ENCODE measurements around the gene LEFTY2. TPM values are rescaled to one million over a fixed set of nuclear protein-coding genes. Genes with fewer than 3 reads are reported as not detected.

LEFTY2 gene
- total and polyA plus RNA-seq, 2 of the 4 experiments (the other 2 are of a cell fraction) = not detected

- no peak overlapping the region for H3K4ac ChIP-seq (ENCODE audit: low read depth, low read length)
- no TSS peak for BruUV-seq (replicated peaks)
- no peak overlapping the region for H3K23ac ChIP-seq (ENCODE audit: low read depth, low read length)
- no peak overlapping the region for H4K5ac ChIP-seq (ENCODE audit: low read depth, low read length)
- no peak overlapping the region for H4K8ac ChIP-seq (ENCODE audit: low read depth in 2 of 2, low read length in 2 of 2)
- H3K4me1 ChIP-seq (ENCODE audit: control insufficient read depth, insufficient read depth, low read length) = peaks cover 4% of the 10 kb centered on the region
- no peak overlapping the region for H3K56ac ChIP-seq (ENCODE audit: extremely low read depth, insufficient read depth, low read length)
- H3K9ac ChIP-seq (ENCODE audit: low read depth, low read length) = no peak overlapping the region
- no peak overlapping the region for H3K4me3 ChIP-seq (ENCODE audit: insufficient read depth, low read depth, low read length)
- H3K9me3 ChIP-seq (ENCODE audit: control insufficient read depth, insufficient read depth, low read length) = no peaks in the 10 kb centered on the region
- no peak overlapping the region for H3K4me2 ChIP-seq (ENCODE audit: low read depth, low read length)
- no peaks in the 10 kb centered on the region for H3K79me1 ChIP-seq (ENCODE audit: low read depth in 1 of 2, low read length in 2 of 2)
- dilution Hi-C loops (cut with HindIII; ENCODE audit: low sequenced_read_pairs, unreplicated experiment) = no loop called here
- no peak overlapping the region for H2BK20ac ChIP-seq (ENCODE audit: low read depth, low read length)
- H2BK5ac ChIP-seq (ENCODE audit: low read depth, low read length, poor library complexity, severe bottlenecking) = no peak overlapping the region
- H3K27ac ChIP-seq (ENCODE audit: insufficient read depth, low read length) = no peak overlapping the region
- intact Hi-C loops (cut with micrococcal nuclease) = no loop called here
- H4K20me1 ChIP-seq (ENCODE audit: insufficient read depth, low read length) = no peaks in the 10 kb centered on the region
- H2AK5ac ChIP-seq (ENCODE audit: low read depth, low read length) = no peak overlapping the region
- ATAC-seq (ENCODE audit: low read depth) (no peak), DNase-seq (no peak)
- H3K9me1 ChIP-seq (ENCODE audit: insufficient read depth, low read length) = peaks cover 3% of the 10 kb centered on the region; the same call in 1 of the 2 replicates
- in situ Hi-C loops (cut with MboI; ENCODE audit: low sequenced_read_pairs) = no loop called here
- no peak overlapping the region for H4K91ac ChIP-seq (ENCODE audit: insufficient read depth, low read depth, low read length)
- no peaks in the 10 kb centered on the region for H3K27me3 ChIP-seq (ENCODE audit: control insufficient read depth, insufficient read depth, low read length)
- peak overlapping the region; percentile 55 for H2AK9ac ChIP-seq (replicated peaks; ENCODE audit: low read depth, low read length, poor library complexity)
- ChIA-PET POLR2A (ENCODE audit: unreplicated experiment) (no interaction called here), CTCF (no interaction called here)
- no peak overlapping the region for H3K18ac ChIP-seq (ENCODE audit: low read depth, low read length)
- H2BK120ac ChIP-seq (ENCODE audit: low read depth, low read length) = no peak overlapping the region
- no peak overlapping the region for H3K14ac ChIP-seq (replicated peaks; ENCODE audit: low read depth, low read length)
- no peak overlapping the region for H2BK15ac ChIP-seq (ENCODE audit: low read depth, low read length)
- H2AFZ ChIP-seq (replicated peaks; ENCODE audit: low read length, poor library complexity) = no peak overlapping the region
- H3K36me3 ChIP-seq (ENCODE audit: control insufficient read depth, insufficient read depth, low read length) = no peaks in the 10 kb centered on the region
- WGBS, 2 experiments (ENCODE audit: extremely low coverage in 2 of 2, insufficient read length in 1 of 2) = 40% methylated on average over 2 of the region's 4 CpGs; no CpG with 5 or more reads in 1 of the 2 experiments
- TF ChIP-seq USF2 (IDR thresholded peaks at IDR 0.05; ENCODE audit: low read depth, low read length) (no peak), BHLHE40 (IDR thresholded peaks at IDR 0.05; ENCODE audit: low read depth, low read length) (no peak), MXI1 (IDR thresholded peaks at IDR 0.05; ENCODE audit: borderline replicate concordance, low read depth, low read length) (no peak), POLR2A (IDR thresholded peaks at IDR 0.05; ENCODE audit: low read depth, low read length) (no peak), CHD1 (IDR thresholded peaks at IDR 0.05; ENCODE audit: low read depth, low read length) (no peak), FOS (IDR thresholded peaks at IDR 0.05; ENCODE audit: low read depth, low read length) (no peak), RCOR1 (IDR thresholded peaks at IDR 0.05; ENCODE audit: insufficient replicate concordance, low read length) (no peak), RAD21 (IDR thresholded peaks at IDR 0.05; ENCODE audit: low read length) (no peak), SMC3 (IDR thresholded peaks at IDR 0.05; ENCODE audit: low read depth, low read length) (no peak), RFX5 (IDR thresholded peaks at IDR 0.05; ENCODE audit: low read depth, low read length) (no peak), NFE2L2 (IDR thresholded peaks at IDR 0.05; ENCODE audit: low read depth, low read length) (no peak), CEBPB (IDR thresholded peaks at IDR 0.05; ENCODE audit: low read depth, low read length) (no peak), MAFK (IDR thresholded peaks at IDR 0.05; ENCODE audit: low read depth, low read length) (no peak)
- TF ChIP-seq, protein P1, sequence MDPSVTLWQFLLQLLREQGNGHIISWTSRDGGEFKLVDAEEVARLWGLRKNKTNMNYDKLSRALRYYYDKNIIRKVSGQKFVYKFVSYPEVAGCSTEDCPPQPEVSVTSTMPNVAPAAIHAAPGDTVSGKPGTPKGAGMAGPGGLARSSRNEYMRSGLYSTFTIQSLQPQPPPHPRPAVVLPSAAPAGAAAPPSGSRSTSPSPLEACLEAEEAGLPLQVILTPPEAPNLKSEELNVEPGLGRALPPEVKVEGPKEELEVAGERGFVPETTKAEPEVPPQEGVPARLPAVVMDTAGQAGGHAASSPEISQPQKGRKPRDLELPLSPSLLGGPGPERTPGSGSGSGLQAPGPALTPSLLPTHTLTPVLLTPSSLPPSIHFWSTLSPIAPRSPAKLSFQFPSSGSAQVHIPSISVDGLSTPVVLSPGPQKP (IDR thresholded peaks at IDR 0.05; ENCODE audit: borderline replicate concordance, low read depth, low read length) = no peak
- TF ChIP-seq, protein P2, sequence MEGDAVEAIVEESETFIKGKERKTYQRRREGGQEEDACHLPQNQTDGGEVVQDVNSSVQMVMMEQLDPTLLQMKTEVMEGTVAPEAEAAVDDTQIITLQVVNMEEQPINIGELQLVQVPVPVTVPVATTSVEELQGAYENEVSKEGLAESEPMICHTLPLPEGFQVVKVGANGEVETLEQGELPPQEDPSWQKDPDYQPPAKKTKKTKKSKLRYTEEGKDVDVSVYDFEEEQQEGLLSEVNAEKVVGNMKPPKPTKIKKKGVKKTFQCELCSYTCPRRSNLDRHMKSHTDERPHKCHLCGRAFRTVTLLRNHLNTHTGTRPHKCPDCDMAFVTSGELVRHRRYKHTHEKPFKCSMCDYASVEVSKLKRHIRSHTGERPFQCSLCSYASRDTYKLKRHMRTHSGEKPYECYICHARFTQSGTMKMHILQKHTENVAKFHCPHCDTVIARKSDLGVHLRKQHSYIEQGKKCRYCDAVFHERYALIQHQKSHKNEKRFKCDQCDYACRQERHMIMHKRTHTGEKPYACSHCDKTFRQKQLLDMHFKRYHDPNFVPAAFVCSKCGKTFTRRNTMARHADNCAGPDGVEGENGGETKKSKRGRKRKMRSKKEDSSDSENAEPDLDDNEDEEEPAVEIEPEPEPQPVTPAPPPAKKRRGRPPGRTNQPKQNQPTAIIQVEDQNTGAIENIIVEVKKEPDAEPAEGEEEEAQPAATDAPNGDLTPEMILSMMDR (conservative IDR thresholded peaks at IDR 0.05; ENCODE audit: low read depth, low read length) = no peak
These were observed 41.7 kb downstream of the LEFTY2 start for GRCh38 chr1:225899044-225899925.
